Tibial artery (tissue), 4 donors: Measurements from ENCODE around the gene FAM219B.
A peak's percentile ranks its signal among the peaks of the same experiment; 100 is the strongest.
"Not testable (repeated sequence)": the region's sequence is repeated elsewhere in the genome, so short reads cannot be mapped to it uniquely, and the experiment has no call there.

Experiments used
- DNase-seq, 2 donors: peaks; one replicate each; pipeline ENCODE4 v3.0.0-alpha.2; 2019
- H3K27ac ChIP-seq, 2 donors: fragments of 200-600 bp; sonication (generic) in 1 of 2; 1 replicate in 1 of 2; 2 replicates in 1 of 2; pipeline ENCODE4 v1.5.1; 2018 to 2019; ENCODE audit warnings: mild to moderate bottlenecking in 1 of 2
- H3K27me3 ChIP-seq, 2 donors: fragments of 200-600 bp; sonication (generic) in 1 of 2; one replicate each; pipeline versions ENCODE4 v1.5.1 to v1.6.0; 2016 to 2019
- H3K36me3 ChIP-seq, 3 donors: fragments of 200-600 bp; sonication (generic) in 2 of 3; one replicate each; pipeline ENCODE4 v1.5.1; 2016 to 2019; ENCODE audit warnings: mild to moderate bottlenecking in 2 of 3
- H3K4me1 ChIP-seq, 4 donors: fragments of 200-600 bp; sonication (generic) in 2 of 4; 1 replicate in 3 of 4; 2 replicates in 1 of 4; pipeline ENCODE4 v1.5.1; 2016 to 2019
- H3K4me3 ChIP-seq, 2 donors: fragments of 200-600 bp; sonication (generic) in 1 of 2; 1 replicate in 1 of 2; 2 replicates in 1 of 2; pipeline ENCODE4 v1.5.1; 2018 to 2019; ENCODE audit warnings: mild to moderate bottlenecking in 2 of 2
- H3K9me3 ChIP-seq, 3 donors: fragments of 200-600 bp; sonication (generic) in 1 of 3; one replicate each; pipeline ENCODE4 v1.5.1; 2016 to 2019
- intact Hi-C: fragments of 100-400 bp; cut with DNase I; formaldehyde crosslinking; loops from one replicate; pipeline ENCODE4 v1.15.0; 2023; ENCODE audit warnings: low total_unique reads
- TF ChIP-seq, protein P1 (sequence below), 2 experiments: fragments of 200-600 bp in 1 of 2; fragments of 450-650 bp in 1 of 2; IDR thresholded peaks; one replicate each; pipeline ENCODE4 v1.5.1; 2017 to 2019; ENCODE audit warnings: antibody characterized with exemption in 2 of 2, mild to moderate bottlenecking in 1 of 2, moderate library complexity in 1 of 2

Gene FAM219B

DNA sequence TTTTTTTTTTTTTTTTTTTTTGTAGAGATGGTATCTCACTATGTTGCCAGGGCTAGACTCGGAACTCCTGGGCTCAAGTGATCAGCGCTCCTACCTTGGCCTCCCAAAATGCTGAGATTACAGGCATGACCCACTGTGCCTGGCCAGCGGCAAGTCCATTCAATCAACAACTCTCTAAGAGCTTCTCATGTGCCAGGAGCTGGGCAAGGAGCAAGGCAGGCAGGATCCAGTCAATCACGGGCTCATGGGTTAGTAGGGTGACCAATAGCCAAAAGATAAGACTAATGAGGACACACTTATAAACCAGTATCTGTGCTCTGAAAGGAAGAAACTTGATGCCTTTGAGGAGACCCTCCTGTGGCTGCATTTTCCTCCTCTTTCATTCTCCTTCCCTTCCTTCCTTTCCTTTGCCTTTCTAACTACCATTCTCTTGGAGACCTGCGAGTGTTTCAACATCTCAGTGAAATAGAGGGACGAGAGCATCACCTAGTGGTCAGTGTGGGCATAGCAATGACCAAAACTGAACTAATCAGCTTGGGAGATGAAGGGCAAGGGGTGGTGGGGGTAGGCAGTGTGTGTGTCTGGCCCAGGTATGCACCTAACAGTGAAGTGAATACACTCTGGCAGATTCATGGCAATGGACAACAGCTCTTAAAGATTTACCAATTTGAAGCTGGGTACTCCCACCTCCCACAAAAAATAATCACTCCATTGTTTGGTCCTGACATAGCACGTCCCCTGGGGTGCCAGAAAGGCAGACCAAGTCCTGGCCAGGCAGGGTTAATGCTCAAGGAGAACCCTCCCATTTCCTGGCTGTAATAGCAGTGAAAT lies 43.6 kb upstream of the FAM219B start:
- Histone ChIP-seq H3K27me3 (no peaks in the 10 kb centered on the region), H3K9me3 (no peaks in the 10 kb centered on the region), H3K4me3 (no peak overlapping the region), H3K36me3 (no peaks in the 10 kb centered on the region), H3K27ac (no peak overlapping the region), H3K4me1 (peaks cover 0 to 18% (median 13%) of the 10 kb centered on the region in 4 donors)
- TF ChIP-seq, protein P1, sequence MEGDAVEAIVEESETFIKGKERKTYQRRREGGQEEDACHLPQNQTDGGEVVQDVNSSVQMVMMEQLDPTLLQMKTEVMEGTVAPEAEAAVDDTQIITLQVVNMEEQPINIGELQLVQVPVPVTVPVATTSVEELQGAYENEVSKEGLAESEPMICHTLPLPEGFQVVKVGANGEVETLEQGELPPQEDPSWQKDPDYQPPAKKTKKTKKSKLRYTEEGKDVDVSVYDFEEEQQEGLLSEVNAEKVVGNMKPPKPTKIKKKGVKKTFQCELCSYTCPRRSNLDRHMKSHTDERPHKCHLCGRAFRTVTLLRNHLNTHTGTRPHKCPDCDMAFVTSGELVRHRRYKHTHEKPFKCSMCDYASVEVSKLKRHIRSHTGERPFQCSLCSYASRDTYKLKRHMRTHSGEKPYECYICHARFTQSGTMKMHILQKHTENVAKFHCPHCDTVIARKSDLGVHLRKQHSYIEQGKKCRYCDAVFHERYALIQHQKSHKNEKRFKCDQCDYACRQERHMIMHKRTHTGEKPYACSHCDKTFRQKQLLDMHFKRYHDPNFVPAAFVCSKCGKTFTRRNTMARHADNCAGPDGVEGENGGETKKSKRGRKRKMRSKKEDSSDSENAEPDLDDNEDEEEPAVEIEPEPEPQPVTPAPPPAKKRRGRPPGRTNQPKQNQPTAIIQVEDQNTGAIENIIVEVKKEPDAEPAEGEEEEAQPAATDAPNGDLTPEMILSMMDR (IDR thresholded peaks at IDR 0.05), result peak; percentile 95 to 99
- intact Hi-C loops, result loop anchor here (5.0 to 10.0 kb wide), 2 partner anchors 173 to 315 kb away; no protein-coding TSS in a partner anchor
- DNase-seq, result peak; percentile 82 to 83

DNA sequence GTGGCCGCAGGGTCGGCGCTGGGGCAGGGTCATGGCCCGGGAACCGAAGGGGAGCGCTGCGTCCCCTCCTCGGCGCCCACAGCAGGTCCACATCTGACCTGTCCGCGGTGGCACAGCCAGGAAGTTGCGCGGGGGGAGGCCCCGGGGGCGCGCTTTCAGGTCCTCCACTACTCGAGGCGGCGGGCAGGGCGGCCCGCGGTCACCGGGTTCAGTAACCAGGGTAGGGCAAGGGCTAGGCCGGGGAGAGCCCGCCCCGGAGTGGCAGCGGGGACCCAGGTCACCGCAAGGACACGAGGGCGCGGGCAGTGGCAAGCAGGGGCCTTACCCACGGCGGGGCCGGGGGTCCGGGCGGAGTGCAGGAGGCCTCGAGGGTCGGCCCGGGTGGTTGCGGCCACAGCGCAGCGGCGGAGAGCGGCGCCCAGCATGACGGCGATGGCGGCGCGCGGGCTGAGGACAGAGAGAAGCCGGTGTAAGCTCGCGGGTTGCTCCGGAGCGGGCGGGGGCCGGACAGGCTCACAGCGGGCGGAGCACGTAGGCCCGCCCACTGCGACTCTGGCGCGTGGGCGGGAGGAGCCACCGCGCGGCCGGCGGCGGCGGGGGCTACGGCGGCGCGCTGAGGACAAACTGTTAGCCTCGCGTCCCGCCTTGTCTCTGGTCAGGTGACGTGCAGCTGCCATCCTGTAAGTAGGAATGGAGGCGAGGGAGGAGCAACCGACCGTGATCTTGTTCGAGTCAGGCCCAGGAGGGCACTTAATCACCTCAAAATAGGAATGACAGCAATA lies 31.1 kb upstream of the FAM219B start, which contains the start of gene COX5A:
Gene COX5A (minus strand): TSS at position 484 of the 782 bp plus-strand sequence. CDS start 59 bp downstream, at position 425.
- Histone ChIP-seq H3K27ac (peak within 1 kb of the TSS; percentile 98), H3K36me3 (no peaks in the 10 kb centered on the region), H3K4me1 (peaks cover 0 to 30% (median 14%) of the 10 kb centered on the region in 4 donors), H3K4me3 (peak within 1 kb of the TSS; percentile 95 to 100), H3K9me3 (no peaks in the 10 kb centered on the region), H3K27me3 (no peaks in the 10 kb centered on the region)
- TF ChIP-seq, protein P1 (IDR thresholded peaks at IDR 0.05), result peak in 1 of 2 experiments; percentile 19
- intact Hi-C loops, result no loop called here
- DNase-seq, result peak; percentile 96 to 97

DNA sequence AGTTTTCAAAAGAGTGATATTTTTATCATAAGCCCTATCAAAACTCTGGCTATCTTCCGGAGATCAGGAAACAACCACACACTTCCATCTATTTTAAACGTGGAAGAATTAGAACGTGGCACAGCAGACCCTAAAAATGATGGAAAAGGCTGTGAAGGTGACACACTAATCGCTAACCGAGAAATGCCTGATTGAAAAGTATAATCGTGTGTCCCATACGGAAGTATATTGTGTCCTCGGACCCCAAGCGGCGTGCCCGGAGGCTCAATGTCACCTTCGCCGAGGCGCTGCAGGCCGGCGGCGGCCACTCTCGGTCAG lies 30.6 kb upstream of the FAM219B start:
- TF ChIP-seq, protein P1 (IDR thresholded peaks at IDR 0.05), result no peak
- no peak for DNase-seq

DNA sequence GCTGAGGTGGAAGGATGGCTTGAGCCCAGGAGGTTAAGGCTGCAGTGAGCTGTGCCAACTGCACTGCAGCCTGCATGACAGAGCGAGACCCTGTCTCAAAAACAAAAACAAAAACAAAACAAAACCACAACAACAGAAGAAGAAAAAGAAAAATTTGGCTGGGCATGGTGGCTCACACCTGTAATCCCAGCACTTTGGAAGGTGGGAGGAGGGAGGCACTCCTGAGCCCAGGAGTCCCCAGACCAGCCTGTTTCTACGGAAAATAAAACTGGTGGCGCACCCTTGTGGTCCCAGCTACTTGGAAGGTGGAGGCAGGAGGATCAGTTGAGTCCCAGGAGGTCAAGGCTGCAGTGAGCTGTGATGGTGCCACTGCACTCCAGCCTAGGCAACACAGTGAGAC lies 28.5 kb upstream of the FAM219B start:
- H3K4me1 ChIP-seq, result peaks cover 0 to 30% (median 14%) of the 10 kb centered on the region in 4 donors
- intact Hi-C loops, H3K27me3 ChIP-seq, H3K27ac ChIP-seq, H3K9me3 ChIP-seq, H3K4me3 ChIP-seq, DNase-seq, H3K36me3 ChIP-seq: not testable (repeated sequence)

More for the DNA sequence above, 30.6 kb upstream of the FAM219B start:
- Histone ChIP-seq H3K4me3 (peak overlapping the region; percentile 95 to 100), H3K36me3 (no peaks in the 10 kb centered on the region), H3K27ac (peak overlapping the region; percentile 98), H3K4me1 (peaks cover 0 to 30% (median 14%) of the 10 kb centered on the region in 4 donors), H3K9me3 (no peaks in the 10 kb centered on the region), H3K27me3 (no peaks in the 10 kb centered on the region)
- intact Hi-C loops, result no loop called here

DNA sequence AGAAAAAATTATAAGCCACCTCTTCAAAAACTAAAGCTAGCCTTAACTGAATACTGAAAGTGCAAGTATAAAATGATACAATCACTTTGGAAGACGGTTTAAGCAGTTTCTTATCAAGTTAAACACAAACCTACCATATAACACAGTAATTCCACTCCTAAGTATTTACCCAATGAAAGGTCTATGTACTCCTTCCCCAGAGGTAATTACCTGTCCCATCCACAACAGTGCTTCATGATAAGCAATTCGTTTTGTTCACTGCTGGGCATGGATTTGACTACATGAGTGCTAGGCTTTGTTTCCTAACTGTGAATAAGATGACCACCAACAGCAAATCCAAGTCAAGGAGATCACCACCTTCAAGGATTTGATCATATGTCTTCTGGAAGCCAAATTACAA lies 26.9 kb upstream of the FAM219B start:
- peaks cover 0 to 29% (median 14%) of the 10 kb centered on the region in 4 donors for H3K4me1 ChIP-seq
- DNase-seq, result no peak
- H3K27me3 ChIP-seq, result no peaks in the 10 kb centered on the region
- no peaks in the 10 kb centered on the region for H3K9me3 ChIP-seq
- no peak overlapping the region for H3K4me3 ChIP-seq
- no peak overlapping the region for H3K27ac ChIP-seq
- intact Hi-C loops, result no loop called here
- peaks cover 4 to 22% (median 6%) of the 10 kb centered on the region in 3 donors for H3K36me3 ChIP-seq
- TF ChIP-seq, protein P1 (IDR thresholded peaks at IDR 0.05), result no peak
